ENCODE measurements around the gene URI1.

DNA sequence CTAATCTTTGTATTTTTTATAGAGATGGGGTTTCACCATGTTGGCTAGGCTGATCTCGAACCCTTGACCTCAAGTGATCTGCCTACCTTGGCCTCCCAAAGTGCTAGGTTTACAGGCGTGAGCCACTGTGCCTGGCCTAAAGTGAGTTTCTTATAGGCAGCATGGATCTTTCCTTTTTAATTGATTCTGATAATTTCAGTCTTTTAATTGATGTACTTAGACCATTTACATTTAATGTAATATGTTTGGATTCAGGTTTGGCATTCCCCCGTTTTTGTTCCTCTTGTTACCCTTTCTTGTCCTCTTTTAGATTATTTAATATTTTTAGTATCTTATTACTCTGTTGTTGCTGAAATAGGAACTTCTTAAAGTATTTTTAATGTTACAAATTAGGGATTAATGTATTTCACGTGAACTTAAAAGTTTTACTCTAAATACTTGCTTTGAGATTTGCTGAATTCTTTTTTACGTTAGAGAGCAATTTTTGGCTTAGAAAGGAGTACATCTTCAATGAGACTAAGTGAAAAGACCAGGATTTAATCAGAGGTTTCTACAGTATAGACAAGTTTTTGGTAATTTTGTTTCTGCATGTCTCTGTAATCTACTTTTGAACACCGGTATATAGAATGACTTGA is 50.3 kb downstream of the URI1 start:
- TF ChIP-seq, protein P1, sequence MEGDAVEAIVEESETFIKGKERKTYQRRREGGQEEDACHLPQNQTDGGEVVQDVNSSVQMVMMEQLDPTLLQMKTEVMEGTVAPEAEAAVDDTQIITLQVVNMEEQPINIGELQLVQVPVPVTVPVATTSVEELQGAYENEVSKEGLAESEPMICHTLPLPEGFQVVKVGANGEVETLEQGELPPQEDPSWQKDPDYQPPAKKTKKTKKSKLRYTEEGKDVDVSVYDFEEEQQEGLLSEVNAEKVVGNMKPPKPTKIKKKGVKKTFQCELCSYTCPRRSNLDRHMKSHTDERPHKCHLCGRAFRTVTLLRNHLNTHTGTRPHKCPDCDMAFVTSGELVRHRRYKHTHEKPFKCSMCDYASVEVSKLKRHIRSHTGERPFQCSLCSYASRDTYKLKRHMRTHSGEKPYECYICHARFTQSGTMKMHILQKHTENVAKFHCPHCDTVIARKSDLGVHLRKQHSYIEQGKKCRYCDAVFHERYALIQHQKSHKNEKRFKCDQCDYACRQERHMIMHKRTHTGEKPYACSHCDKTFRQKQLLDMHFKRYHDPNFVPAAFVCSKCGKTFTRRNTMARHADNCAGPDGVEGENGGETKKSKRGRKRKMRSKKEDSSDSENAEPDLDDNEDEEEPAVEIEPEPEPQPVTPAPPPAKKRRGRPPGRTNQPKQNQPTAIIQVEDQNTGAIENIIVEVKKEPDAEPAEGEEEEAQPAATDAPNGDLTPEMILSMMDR (IDR thresholded peaks at IDR 0.05) = no peak
- TF ChIP-seq POLR2A (IDR thresholded peaks at IDR 0.05) = no peak
